ENCODE measurements around the gene IFIT2.

DNA sequence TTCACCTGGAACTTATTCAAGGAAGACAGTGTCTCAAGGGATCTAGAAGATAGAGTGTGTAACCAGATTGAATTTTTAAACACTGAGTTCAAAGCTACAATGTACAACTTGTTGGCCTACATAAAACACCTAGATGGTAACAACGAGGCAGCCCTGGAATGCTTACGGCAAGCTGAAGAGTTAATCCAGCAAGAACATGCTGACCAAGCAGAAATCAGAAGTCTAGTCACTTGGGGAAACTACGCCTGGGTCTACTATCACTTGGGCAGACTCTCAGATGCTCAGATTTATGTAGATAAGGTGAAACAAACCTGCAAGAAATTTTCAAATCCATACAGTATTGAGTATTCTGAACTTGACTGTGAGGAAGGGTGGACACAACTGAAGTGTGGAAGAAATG is 36.9 kb downstream of the IFIT2 start:
- TF ChIP-seq, protein P1, sequence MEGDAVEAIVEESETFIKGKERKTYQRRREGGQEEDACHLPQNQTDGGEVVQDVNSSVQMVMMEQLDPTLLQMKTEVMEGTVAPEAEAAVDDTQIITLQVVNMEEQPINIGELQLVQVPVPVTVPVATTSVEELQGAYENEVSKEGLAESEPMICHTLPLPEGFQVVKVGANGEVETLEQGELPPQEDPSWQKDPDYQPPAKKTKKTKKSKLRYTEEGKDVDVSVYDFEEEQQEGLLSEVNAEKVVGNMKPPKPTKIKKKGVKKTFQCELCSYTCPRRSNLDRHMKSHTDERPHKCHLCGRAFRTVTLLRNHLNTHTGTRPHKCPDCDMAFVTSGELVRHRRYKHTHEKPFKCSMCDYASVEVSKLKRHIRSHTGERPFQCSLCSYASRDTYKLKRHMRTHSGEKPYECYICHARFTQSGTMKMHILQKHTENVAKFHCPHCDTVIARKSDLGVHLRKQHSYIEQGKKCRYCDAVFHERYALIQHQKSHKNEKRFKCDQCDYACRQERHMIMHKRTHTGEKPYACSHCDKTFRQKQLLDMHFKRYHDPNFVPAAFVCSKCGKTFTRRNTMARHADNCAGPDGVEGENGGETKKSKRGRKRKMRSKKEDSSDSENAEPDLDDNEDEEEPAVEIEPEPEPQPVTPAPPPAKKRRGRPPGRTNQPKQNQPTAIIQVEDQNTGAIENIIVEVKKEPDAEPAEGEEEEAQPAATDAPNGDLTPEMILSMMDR (IDR thresholded peaks at IDR 0.05), result no peak
- no peak for TF ChIP-seq POLR2A (IDR thresholded peaks at IDR 0.05)
